ENCODE data around the gene NOS3.

Gene NOS3

DNA sequence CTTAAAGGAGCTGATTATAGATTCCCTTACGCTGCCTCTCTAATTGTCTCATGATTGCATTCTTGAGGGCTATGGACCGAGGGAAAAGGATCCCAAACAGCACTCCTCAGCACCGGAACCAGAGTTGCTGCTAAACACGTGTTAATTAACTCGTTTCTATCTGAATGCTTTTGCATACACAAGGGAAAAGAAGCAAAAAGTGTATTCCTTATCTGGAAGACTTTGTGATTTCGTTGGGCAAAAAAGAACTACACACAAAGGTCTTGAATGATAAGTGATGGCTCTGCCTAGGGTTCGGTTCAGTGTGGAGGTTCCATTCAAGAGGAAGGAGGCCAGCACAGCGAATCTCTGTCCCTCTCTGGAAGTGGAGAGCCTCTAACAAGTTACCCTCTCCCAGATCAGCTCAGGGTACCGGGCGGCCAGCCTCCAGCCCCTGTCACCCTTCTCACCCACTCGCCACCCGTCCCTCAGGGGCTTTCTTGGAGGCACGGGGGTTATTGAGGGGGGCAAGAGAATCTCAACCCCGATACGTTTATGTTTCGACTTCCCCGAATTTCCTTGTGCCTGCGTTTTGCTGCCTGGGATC lies 68.1 kb downstream of the NOS3 start:
- no peak for DNase-seq (ENCODE audit: low read depth)

DNA sequence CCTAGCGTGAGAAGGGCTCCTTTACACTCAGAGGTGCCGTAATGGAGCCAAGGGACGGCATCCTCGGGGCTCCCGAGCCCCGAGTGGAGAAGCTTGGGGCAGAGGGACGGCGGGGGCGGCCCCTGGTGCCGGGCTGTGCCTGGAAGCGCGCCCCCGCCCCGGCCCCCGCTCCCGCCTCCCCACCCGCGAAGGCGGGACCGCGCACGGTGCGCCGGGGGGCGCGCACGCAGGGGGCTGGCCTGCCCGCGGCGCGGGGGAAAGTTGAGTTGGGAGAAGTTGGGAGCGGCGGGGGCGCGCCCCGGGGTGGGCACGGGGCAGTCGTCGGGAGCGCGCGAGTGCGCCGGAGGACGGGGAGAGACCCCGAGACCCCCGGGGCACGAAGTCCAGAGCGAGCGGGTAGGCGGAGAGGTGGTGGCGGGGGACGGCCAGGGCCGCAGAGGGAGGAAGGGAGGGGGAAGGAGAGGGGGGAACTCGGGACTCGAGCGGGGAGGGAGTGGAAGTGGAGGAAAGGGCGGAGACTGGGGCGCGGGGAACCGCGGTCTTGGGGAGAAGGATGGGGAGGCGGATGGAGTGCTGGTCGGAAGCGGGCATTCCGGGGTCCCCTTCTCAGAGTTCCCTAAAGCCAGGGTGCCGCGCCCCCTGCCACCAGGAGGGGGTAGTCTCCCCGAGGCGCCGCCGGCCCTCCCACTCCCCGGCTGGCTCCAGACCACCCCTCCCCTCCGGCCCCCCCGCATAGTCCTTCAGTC lies 68.7 kb downstream of the NOS3 start, which contains the start of gene SLC4A2:
Gene SLC4A2 (plus strand): TSS at position 223 of the 746 bp plus-strand sequence. CDS start 2,399 bp downstream, outside the sequence.
- DNase-seq (ENCODE audit: low read depth): peak; percentile 64

DNA sequence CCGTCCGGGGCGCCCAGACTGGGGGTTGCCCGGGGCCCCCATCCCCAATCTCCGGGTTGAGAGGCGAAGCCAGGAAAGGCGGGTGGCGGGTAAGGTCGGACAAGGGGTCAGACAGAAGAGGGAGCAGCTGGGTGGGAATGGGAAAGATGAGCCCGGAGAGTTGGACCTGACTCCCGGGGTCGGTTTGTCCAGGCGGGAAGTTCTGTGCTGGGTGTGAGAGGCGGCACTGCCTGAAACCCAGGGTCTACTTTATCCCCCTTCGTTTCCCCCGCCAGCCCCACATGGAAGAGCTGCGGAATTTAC lies 69.2 kb downstream of the NOS3 start:
- no peak for DNase-seq (ENCODE audit: low read depth)

DNA sequence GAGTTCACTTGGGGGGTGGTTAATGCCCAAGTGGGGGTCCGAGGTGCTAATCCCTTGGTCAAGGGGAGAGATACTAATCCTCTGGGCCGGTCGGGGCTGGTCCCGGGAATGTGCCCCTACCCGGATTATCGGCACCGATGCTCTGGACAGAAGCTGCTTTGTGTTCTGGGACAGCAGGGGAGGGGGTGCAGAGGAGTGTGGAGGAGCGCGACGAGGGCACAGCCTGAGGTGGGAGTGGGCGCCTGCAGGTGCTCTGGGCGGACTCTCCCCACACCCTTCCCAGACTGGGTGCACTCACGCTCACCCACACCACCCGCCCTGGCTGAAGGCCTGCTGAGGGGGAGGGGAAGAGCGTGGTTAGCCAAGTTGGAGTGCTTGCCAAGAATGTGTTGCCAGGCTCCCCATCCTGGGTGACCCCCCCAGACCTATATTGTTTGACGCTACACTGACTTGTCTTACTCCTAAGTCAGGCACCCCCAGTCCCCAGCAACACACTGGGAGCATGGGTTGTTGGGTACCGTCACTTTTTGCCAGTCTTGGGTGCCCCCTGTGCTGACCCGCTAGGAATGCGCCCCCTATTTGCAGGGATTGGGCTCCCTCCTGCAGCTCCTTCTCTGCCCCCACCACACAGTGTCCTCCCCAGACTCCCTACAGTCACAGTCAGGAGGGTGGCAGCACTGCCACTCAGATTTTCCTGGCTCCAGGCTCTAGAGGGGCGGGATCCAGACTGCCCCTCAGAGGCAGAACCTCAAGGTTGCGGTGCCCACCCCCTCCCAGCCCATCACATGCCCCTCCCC lies 69.8 kb downstream of the NOS3 start:
- DNase-seq (ENCODE audit: low read depth): peak; percentile 15

DNA sequence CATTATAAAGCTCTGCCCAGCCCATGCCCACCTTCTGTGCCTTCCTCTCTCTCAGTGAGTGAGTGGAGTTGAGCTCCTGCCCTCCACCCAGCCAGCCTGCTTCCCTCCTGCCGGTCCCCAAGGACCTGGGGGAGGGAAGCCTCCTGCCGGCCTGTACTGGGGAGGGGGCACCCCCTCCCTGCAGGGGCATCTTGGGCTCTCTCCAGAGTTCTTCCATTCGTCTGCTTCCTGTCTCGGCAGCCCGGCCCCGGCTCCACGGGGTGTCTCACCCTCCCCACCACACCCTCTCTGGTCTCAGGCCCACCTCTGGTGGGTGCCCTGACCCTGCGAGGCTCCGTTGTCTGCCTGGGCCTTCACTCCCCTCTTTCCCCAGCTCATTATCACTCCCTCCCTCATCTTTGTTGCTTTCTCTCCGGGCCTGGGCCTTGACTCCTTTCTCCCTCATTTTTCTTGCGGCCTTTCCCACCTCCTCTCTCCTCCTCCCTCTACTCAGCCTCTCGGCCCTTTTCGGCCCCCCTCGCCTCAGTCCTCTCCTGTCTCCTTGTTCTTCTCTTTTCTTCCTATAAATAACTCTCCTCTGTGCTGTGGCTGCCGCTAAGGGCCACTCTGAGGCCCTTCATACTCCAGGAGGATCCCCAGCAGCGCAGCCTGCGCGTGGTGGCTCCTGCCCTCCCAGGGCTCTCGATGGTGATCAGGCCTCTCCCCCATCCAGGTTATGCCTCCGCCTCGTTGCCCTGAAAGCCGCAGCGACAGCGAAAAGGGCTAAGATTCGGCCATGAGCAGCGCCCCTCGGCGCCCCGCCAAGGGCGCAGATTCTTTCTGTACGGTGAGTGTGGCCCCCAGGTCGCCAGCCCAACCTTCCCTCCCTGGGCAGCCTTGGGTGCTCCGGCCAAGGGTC lies 70.6 kb downstream of the NOS3 start:
- DNase-seq (ENCODE audit: low read depth): no peak

DNA sequence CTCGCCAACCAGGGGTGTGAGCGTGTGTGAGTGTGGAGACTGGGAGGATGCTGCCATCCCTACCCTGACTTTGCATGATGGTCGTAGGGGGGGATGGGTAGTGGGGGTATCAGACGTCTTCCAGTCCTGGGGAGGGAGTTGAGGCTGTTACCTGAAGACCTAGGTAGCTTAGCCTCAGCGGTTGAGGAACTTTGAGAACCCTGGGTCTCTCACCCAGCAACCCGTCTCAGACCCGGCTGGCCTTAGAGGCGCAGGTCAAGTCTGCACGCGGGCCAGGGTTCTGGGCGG lies 71.2 kb downstream of the NOS3 start:
- no peak for DNase-seq (ENCODE audit: low read depth)

DNA sequence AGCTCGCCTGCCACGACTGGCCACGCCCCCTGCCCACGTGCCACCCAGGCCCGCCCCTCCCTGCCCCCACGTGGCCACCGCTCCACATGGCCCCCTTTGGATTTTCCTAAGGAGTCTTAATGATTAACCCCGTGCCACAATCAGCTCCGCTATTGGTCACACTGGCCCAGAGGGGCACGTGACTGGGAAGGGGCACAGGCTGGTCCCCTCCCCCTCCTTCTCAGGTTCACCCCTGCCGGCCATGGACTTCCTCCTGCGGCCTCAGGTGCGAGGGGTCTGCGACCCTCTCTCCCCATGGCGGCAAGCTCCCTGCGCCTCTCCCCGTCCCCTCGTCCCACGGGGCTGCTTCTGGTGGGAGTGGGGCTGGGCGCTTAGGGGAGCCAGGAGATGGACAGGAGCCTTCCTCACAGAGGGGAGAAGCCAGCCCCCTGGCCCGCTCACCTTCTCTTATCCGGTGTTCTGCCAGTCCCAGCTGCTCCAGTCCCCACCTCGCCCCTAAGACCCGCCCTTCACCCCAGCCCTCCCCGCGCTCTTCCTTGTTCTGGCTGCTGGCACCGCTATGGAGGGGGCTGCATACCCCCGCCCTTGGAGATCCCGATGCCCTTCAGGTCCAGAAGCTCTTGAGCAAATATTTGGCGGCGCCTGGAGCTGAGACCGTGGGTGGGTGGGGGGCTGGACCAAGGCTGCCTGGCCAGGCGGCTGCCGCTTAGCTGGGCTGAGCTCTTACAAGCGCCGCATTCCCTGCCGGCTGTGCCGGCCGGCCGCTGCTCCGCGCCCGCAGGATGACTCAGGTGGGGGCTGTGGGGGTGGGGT lies 71.8 kb downstream of the NOS3 start:
- DNase-seq (ENCODE audit: low read depth): no peak

DNA sequence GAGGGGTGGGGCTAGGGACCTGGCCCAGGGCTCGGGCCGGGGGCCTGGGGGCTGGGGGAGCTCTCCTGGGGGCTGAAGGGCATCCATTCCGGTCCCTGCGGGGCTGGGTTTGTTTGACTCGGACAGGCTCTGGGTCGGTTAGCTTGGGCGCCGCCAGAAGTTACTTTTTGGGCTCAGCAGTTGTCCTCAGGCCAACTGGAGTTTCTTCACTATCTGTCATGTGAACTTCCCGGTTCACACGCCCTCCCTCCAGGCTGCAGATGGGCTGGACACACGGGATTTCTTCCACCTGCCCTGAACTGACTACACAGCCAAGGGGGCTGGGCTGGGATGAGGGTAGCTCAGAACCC lies 72.4 kb downstream of the NOS3 start:
- no peak for DNase-seq (ENCODE audit: low read depth)

All from activated T-cell treated with anti-CD3 and anti-CD28 coated beads for 48 hours (primary cell).